GM19099 (cell line): Measurements from ENCODE around the gene CFAP90.

Experiments used
- POLR2A ChIP-seq: IDR thresholded peaks from 3 replicates; pipeline ENCODE4 v1.6.1; 2011; ENCODE audit warnings: low read depth; ENCODE audit not compliant: insufficient read length; ENCODE audit errors: extremely low read depth

CFAP90 gene

GRCh38 chr5:7851240-7851592, 283 bp upstream of the CFAP90 start:
- no peak for TF ChIP-seq POLR2A

- TF ChIP-seq POLR2A: no peak
Measured at GRCh38 chr5:7849681-7850394, 1.1 kb downstream of the CFAP90 start.

GRCh38 chr5:7848296-7848695, 2.6 kb downstream of the CFAP90 start:
- no peak for TF ChIP-seq POLR2A

- no peak for TF ChIP-seq POLR2A
Measured at GRCh38 chr5:7846327-7846726, 4.6 kb downstream of the CFAP90 start.

GRCh38 chr5:7845557-7845956, 5.4 kb downstream of the CFAP90 start:
- TF ChIP-seq POLR2A: no peak

GRCh38 chr5:7844901-7845300, 6.0 kb downstream of the CFAP90 start:
- no peak for TF ChIP-seq POLR2A

GRCh38 chr5:7842531-7842930, 8.4 kb downstream of the CFAP90 start:
- no peak for TF ChIP-seq POLR2A

- TF ChIP-seq POLR2A: no peak
Measured at GRCh38 chr5:7837403-7837802, 13.5 kb downstream of the CFAP90 start.

- TF ChIP-seq POLR2A: no peak
Measured at GRCh38 chr5:7834982-7835381, 16.0 kb downstream of the CFAP90 start.

- no peak for TF ChIP-seq POLR2A
Measured at GRCh38 chr5:7828269-7828668, 22.7 kb downstream of the CFAP90 start.

GRCh38 chr5:7827610-7828009, 23.3 kb downstream of the CFAP90 start:
- TF ChIP-seq POLR2A: no peak

GRCh38 chr5:7825630-7826029, 25.3 kb downstream of the CFAP90 start:
- TF ChIP-seq POLR2A: no peak

GRCh38 chr5:7824995-7825394, 25.9 kb downstream of the CFAP90 start:
- no peak for TF ChIP-seq POLR2A

GRCh38 chr5:7823594-7823993, 27.3 kb downstream of the CFAP90 start:
- TF ChIP-seq POLR2A: no peak

- no peak for TF ChIP-seq POLR2A
Measured at GRCh38 chr5:7822449-7822848, 28.5 kb downstream of the CFAP90 start.

GRCh38 chr5:7816535-7816901, 34.4 kb downstream of the CFAP90 start:
- no peak for TF ChIP-seq POLR2A

- no peak for TF ChIP-seq POLR2A
Measured at GRCh38 chr5:7815892-7816534, 34.9 kb downstream of the CFAP90 start.

- no peak for TF ChIP-seq POLR2A
Measured at GRCh38 chr5:7814816-7815215, 36.1 kb downstream of the CFAP90 start.

- no peak for TF ChIP-seq POLR2A
Measured at GRCh38 chr5:7813576-7813975, 37.4 kb downstream of the CFAP90 start.
